ENCODE results near the gene ME2. TPM values are rescaled to one million over a fixed set of nuclear protein-coding genes. Genes with fewer than 3 reads are reported as not detected.

The ME2 gene
- total and polyA plus RNA-seq, 11 donors = 24.5 to 91.3 (median 71.1) TPM

DNA sequence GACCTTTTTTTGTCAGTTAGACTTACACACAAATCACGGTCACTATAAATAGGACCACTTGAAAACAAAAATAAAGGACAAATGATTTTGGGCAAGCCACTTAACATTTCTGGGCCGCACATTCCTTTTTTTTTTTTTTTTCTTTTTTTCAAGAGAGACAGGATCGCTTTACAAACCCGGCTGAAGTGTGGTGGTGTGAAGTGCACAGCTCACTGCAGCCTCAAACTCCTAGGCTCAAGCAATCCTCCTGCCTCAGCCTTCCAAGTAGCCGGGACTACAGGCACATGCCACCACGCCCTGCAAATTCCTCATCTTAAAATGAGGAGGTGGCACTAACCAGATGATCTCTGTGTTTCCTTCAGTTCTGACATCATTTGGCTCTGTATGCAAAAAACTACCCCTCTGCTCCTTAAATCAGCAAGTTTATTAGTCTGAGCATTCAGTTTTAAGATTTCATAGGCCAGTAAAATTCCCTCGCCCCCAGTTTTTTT is 30.8 kb upstream of the ME2 start:
- WGBS, 4 donors = 45 to 53% (median 50%) methylated on average over 7 of the region's 7 CpGs
- intact Hi-C loops (cut with DNase I) = no loop called here
- H3K4me3 ChIP-seq = no peak overlapping the region
- DNase-seq (no peak), ATAC-seq (peak; percentile 45 to 58 (median 52))
- no peaks in the 10 kb centered on the region for H3K9me3 ChIP-seq
- no peaks in the 10 kb centered on the region for H3K27me3 ChIP-seq
- H3K36me3 ChIP-seq = no peaks in the 10 kb centered on the region
- peaks cover 0 to 55% (median 12%) of the 10 kb centered on the region in 12 donors for H3K4me1 ChIP-seq
- H3K27ac ChIP-seq = peak overlapping the region in 8 of 12 donors; percentile 8 to 84 (median 24)
- no peak for TF ChIP-seq POLR2A (IDR thresholded peaks at IDR 0.05)
- TF ChIP-seq, protein P1, sequence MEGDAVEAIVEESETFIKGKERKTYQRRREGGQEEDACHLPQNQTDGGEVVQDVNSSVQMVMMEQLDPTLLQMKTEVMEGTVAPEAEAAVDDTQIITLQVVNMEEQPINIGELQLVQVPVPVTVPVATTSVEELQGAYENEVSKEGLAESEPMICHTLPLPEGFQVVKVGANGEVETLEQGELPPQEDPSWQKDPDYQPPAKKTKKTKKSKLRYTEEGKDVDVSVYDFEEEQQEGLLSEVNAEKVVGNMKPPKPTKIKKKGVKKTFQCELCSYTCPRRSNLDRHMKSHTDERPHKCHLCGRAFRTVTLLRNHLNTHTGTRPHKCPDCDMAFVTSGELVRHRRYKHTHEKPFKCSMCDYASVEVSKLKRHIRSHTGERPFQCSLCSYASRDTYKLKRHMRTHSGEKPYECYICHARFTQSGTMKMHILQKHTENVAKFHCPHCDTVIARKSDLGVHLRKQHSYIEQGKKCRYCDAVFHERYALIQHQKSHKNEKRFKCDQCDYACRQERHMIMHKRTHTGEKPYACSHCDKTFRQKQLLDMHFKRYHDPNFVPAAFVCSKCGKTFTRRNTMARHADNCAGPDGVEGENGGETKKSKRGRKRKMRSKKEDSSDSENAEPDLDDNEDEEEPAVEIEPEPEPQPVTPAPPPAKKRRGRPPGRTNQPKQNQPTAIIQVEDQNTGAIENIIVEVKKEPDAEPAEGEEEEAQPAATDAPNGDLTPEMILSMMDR (IDR thresholded peaks at IDR 0.05) = no peak

DNA sequence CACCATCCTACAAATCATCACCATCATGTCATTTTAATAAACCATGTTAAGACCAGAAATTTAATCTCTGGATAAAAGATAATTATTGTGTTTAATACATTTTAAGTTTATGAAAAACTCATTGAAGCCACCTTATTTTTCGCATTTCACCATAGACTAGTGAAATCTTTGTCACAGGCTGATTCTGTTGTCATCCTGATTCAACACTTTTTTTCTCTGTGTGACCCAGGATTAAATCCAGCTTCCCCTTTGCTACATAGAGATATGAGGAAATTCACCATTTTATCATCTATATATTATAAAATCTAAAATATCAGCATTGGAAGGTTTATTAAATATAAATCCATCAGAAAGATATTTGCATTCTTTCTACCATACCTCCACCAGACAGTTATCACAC is 29.9 kb upstream of the ME2 start:
- H3K4me3 ChIP-seq = no peak overlapping the region
- no peak for TF ChIP-seq POLR2A (IDR thresholded peaks at IDR 0.05)
- TF ChIP-seq, protein P1 (IDR thresholded peaks at IDR 0.05) = no peak
- intact Hi-C loops (cut with DNase I) = no loop called here
- 88 to 97% (median 95%) methylated on average over 1 of the region's 1 CpG for WGBS, 4 donors
- peak overlapping the region in 3 of 12 donors; percentile 15 to 84 (median 22) for H3K27ac ChIP-seq
- H3K4me1 ChIP-seq = peaks cover 0 to 59% (median 12%) of the 10 kb centered on the region in 12 donors
- H3K27me3 ChIP-seq = no peaks in the 10 kb centered on the region
- no peak for DNase-seq
- no peaks in the 10 kb centered on the region for H3K36me3 ChIP-seq
- no peaks in the 10 kb centered on the region for H3K9me3 ChIP-seq
- no peak for ATAC-seq

DNA sequence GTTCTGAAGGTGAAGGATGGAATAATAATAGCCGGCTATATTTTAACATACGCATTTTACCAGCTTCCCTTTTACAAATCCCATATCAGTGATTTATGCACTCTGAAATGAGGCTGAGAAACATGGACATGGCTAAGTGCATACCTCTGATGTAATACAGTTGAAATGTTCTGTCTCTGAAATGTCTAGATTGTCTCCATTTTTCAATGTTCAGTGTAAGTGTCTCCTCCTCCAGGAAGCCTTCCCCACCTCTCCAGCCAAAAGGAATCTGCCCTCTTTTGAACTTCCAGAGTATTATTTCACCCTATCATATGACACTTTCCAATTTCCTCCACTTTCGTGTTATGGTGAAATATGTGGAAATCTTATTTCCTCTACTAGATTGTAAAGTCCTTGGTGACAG is 29.5 kb upstream of the ME2 start:
- intact Hi-C loops (cut with DNase I) = no loop called here
- TF ChIP-seq, protein P1 (IDR thresholded peaks at IDR 0.05) = no peak
- TF ChIP-seq POLR2A (IDR thresholded peaks at IDR 0.05) = no peak
- Histone ChIP-seq H3K4me1 (peaks cover 0 to 61% (median 11%) of the 10 kb centered on the region in 12 donors), H3K4me3 (no peak overlapping the region), H3K9me3 (no peaks in the 10 kb centered on the region), H3K27ac (peak overlapping the region in 1 of 12 donors; percentile 84), H3K27me3 (no peaks in the 10 kb centered on the region), H3K36me3 (no peaks in the 10 kb centered on the region)
- WGBS, 4 donors = 26 to 42% (median 34%) methylated on average over 3 of the region's 3 CpGs
- DNase-seq (no peak), ATAC-seq (no peak)

DNA sequence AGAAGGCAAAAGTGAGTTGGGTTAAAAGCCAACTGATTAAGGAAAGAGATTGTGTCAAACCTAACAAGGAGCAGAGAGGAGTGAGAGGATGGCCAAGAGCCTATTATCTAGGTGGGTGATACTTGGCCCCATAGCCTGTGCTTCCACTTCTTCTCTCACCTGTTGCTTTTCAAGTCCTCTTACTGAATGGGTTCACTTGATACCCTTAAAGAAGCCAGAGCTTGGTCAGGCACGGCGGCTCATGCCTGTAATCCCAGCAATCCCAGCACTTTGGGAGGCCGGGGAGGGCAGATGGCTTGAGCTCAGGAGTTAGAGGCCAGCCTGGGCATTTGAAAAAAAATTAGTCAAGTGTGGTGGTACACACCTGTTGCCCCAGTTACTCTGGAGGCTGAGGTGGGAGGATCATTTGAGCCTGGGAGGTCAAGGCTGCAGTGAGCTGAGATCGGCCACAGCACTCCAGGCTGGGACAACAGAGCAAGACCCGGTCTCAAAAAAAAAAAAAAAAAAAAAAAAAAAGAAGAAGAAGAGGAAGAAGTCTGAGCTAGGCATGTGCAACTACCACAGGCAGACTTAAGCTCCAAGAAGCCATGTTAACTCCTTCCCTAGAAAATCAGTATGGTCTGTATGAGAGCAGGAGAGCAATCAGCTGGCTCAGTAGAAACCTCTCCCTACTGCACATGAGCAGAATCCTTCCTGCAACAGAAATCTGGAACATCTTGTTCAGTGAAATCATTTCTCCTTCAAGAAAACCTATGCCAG is 28.4 kb upstream of the ME2 start:
- H3K4me1 ChIP-seq = peaks cover 0 to 63% (median 8%) of the 10 kb centered on the region in 12 donors
- no peaks in the 10 kb centered on the region for H3K9me3 ChIP-seq
- H3K27ac ChIP-seq = peak overlapping the region in 1 of 12 donors; percentile 84
- ATAC-seq (no peak), DNase-seq (no peak)
- H3K36me3 ChIP-seq = no peaks in the 10 kb centered on the region
- TF ChIP-seq, protein P1 (IDR thresholded peaks at IDR 0.05) = no peak
- TF ChIP-seq POLR2A (IDR thresholded peaks at IDR 0.05) = no peak
- intact Hi-C loops (cut with DNase I) = no loop called here
- WGBS, 4 donors = 90 to 94% (median 94%) methylated on average over 5 of the region's 5 CpGs
- no peak overlapping the region for H3K4me3 ChIP-seq
- H3K27me3 ChIP-seq = no peaks in the 10 kb centered on the region
